ENCODE results near the gene FNDC3A. TPM values are rescaled to one million over a fixed set of nuclear protein-coding genes. Genes with fewer than 3 reads are reported as not detected.

Gene FNDC3A
- total and polyA plus RNA-seq, 4 experiments from 2014 or later, result 4.6 to 44.4 (median 28.1) TPM

- peak overlapping the region in 1 of 2 donors; percentile 81 for H3K4me3 ChIP-seq (ENCODE audit: low read length in 2 of 2)
- H3K4me1 Mint-ChIP-seq, result peaks cover 32 to 62% (median 46%) of the 10 kb centered on the region in 4 donors
- POLR2A ChIA-PET (ENCODE audit: partially characterized antibody), result interaction anchor here (1.1 kb wide), 1 partner anchor 816 kb away, joined by 3 read pairs; no protein-coding TSS in a partner anchor
- no peaks in the 10 kb centered on the region for H3K27me3 ChIP-seq (ENCODE audit: insufficient read depth, low read length)
- peaks cover 20 to 30% of the 10 kb centered on the region in 2 donors for H3K36me3 Mint-ChIP-seq
- peak overlapping the region; percentile 90 to 99 (median 97) for H3K27ac Mint-ChIP-seq
- H3K27ac ChIP-seq (ENCODE audit: low read depth, low read length), result peak overlapping the region; percentile 90
- CTCF ChIA-PET (ENCODE audit: partially characterized antibody), result no interaction called here
- no peaks in the 10 kb centered on the region for H3K36me3 ChIP-seq (ENCODE audit: insufficient read depth, low read length)
- H3K9me3 Mint-ChIP-seq, result peaks cover 3 to 30% (median 20%) of the 10 kb centered on the region in 8 donors
- peaks cover 52% of the 10 kb centered on the region for H3K4me1 ChIP-seq (ENCODE audit: insufficient read depth, low read length)
- H3K9me3 ChIP-seq (ENCODE audit: control insufficient read depth in 1 of 2, low read length in 2 of 2), result peaks cover 0 to 8% of the 10 kb centered on the region in 2 donors
- peak overlapping the region; percentile 91 to 98 (median 95) for H3K4me3 Mint-ChIP-seq
- no peaks in the 10 kb centered on the region for H3K27me3 Mint-ChIP-seq
- intact Hi-C loops (cut with micrococcal nuclease), result loop anchor here (5.0 to 10.0 kb wide), 3 partner anchors 442 to 1020 kb away; partner anchors contain the start of genes NUDT15, RCBTB2 and TRIM13
- DNase-seq, result peak in 1 of 5 donors; percentile 16
These were observed 1.5 kb downstream of the FNDC3A start for GRCh38 chr13:48977286-48977625.

GRCh38 chr13:48977973-48978372, 2.3 kb downstream of the FNDC3A start:
- H3K4me3 ChIP-seq (ENCODE audit: low read length in 2 of 2), result no peak overlapping the region
- peaks cover 33 to 67% (median 51%) of the 10 kb centered on the region in 4 donors for H3K4me1 Mint-ChIP-seq
- H3K27me3 Mint-ChIP-seq, result no peaks in the 10 kb centered on the region
- peaks cover 3 to 24% (median 16%) of the 10 kb centered on the region in 8 donors for H3K9me3 Mint-ChIP-seq
- H3K27ac Mint-ChIP-seq, result no peak overlapping the region
- H3K27me3 ChIP-seq (ENCODE audit: insufficient read depth, low read length), result no peaks in the 10 kb centered on the region
- H3K9me3 ChIP-seq (ENCODE audit: control insufficient read depth in 1 of 2, low read length in 2 of 2), result peaks cover 0 to 1% of the 10 kb centered on the region in 2 donors
- peak overlapping the region in 7 of 8 donors; percentile 6 to 67 (median 47) for H3K4me3 Mint-ChIP-seq
- intact Hi-C loops (cut with micrococcal nuclease), result loop anchor here (5.0 to 10.0 kb wide), 3 partner anchors 443 to 1019 kb away; partner anchors contain the start of genes NUDT15, RCBTB2 and TRIM13
- DNase-seq, result no peak
- peaks cover 14 to 23% of the 10 kb centered on the region in 2 donors for H3K36me3 Mint-ChIP-seq
- POLR2A ChIA-PET (ENCODE audit: partially characterized antibody), result no interaction called here
- no peak overlapping the region for H3K27ac ChIP-seq (ENCODE audit: low read depth, low read length)
- CTCF ChIA-PET (ENCODE audit: partially characterized antibody), result no interaction called here
- peaks cover 52% of the 10 kb centered on the region for H3K4me1 ChIP-seq (ENCODE audit: insufficient read depth, low read length)
- H3K36me3 ChIP-seq (ENCODE audit: insufficient read depth, low read length), result no peaks in the 10 kb centered on the region

- no peak for DNase-seq
- Mint-ChIP-seq H3K4me3 (peak overlapping the region in 6 of 8 donors; percentile 8 to 66 (median 40)), H3K36me3 (peaks cover 6 to 17% of the 10 kb centered on the region in 2 donors), H3K27me3 (no peaks in the 10 kb centered on the region), H3K27ac (peak overlapping the region in 1 of 7 donors; percentile 70), H3K9me3 (peaks cover 0 to 13% (median 6%) of the 10 kb centered on the region in 8 donors), H3K4me1 (peaks cover 35 to 71% (median 54%) of the 10 kb centered on the region in 4 donors)
- H3K4me1 ChIP-seq (ENCODE audit: insufficient read depth, low read length), result peaks cover 52% of the 10 kb centered on the region
- no peaks in the 10 kb centered on the region for H3K9me3 ChIP-seq (ENCODE audit: control insufficient read depth in 1 of 2, low read length in 2 of 2)
- H3K27me3 ChIP-seq (ENCODE audit: insufficient read depth, low read length), result no peaks in the 10 kb centered on the region
- POLR2A ChIA-PET (ENCODE audit: partially characterized antibody), result interaction anchor here (1.2 kb wide), 1 partner anchor 131 kb away, joined by 3 read pairs; no protein-coding TSS in a partner anchor
- H3K4me3 ChIP-seq (ENCODE audit: low read length in 2 of 2), result no peak overlapping the region
- no peak overlapping the region for H3K27ac ChIP-seq (ENCODE audit: low read depth, low read length)
- CTCF ChIA-PET (ENCODE audit: partially characterized antibody), result interaction anchor here (0.7 kb wide), 1 partner anchor 9 kb away, joined by 3 read pairs; no protein-coding TSS in a partner anchor
- intact Hi-C loops (cut with micrococcal nuclease), result loop anchor here (5.0 to 10.0 kb wide), 3 partner anchors 444 to 1018 kb away; partner anchors contain the start of genes NUDT15, RCBTB2 and TRIM13
- no peaks in the 10 kb centered on the region for H3K36me3 ChIP-seq (ENCODE audit: insufficient read depth, low read length)
These were observed 3.4 kb downstream of the FNDC3A start for GRCh38 chr13:48978942-48979601.

- H3K4me3 Mint-ChIP-seq, result peak overlapping the region in 1 of 8 donors; percentile 32
- H3K27ac Mint-ChIP-seq, result no peak overlapping the region
- no peak overlapping the region for H3K27ac ChIP-seq (ENCODE audit: low read depth, low read length)
- peaks cover 0 to 14% of the 10 kb centered on the region in 2 donors for H3K36me3 Mint-ChIP-seq
- H3K27me3 Mint-ChIP-seq, result no peaks in the 10 kb centered on the region
- ChIA-PET CTCF (ENCODE audit: partially characterized antibody) (interaction anchor here (0.7 to 1.2 kb wide), 3 partner anchors 9 to 41 kb away, joined by 3 read pairs; no protein-coding TSS in a partner anchor), POLR2A (ENCODE audit: partially characterized antibody) (interaction anchor here (1.2 kb wide), 1 partner anchor 130 kb away, joined by 3 read pairs; no protein-coding TSS in a partner anchor)
- H3K27me3 ChIP-seq (ENCODE audit: insufficient read depth, low read length), result no peaks in the 10 kb centered on the region
- no peak overlapping the region for H3K4me3 ChIP-seq (ENCODE audit: low read length in 2 of 2)
- peaks cover 0 to 5% (median 0%) of the 10 kb centered on the region in 8 donors for H3K9me3 Mint-ChIP-seq
- peaks cover 30 to 66% (median 50%) of the 10 kb centered on the region in 4 donors for H3K4me1 Mint-ChIP-seq
- no peaks in the 10 kb centered on the region for H3K36me3 ChIP-seq (ENCODE audit: insufficient read depth, low read length)
- H3K4me1 ChIP-seq (ENCODE audit: insufficient read depth, low read length), result peaks cover 47% of the 10 kb centered on the region
- intact Hi-C loops (cut with micrococcal nuclease), result loop anchor here (5.0 to 10.0 kb wide), 3 partner anchors 445 to 1017 kb away; partner anchors contain the start of genes NUDT15, RCBTB2 and TRIM13
- no peaks in the 10 kb centered on the region for H3K9me3 ChIP-seq (ENCODE audit: control insufficient read depth in 1 of 2, low read length in 2 of 2)
- DNase-seq, result no peak
These were observed 4.2 kb downstream of the FNDC3A start for GRCh38 chr13:48979892-48980291.

GRCh38 chr13:48983331-48983730, 7.6 kb downstream of the FNDC3A start:
- no peak for DNase-seq
- H3K9me3 Mint-ChIP-seq, result no peaks in the 10 kb centered on the region
- ChIA-PET POLR2A (ENCODE audit: partially characterized antibody) (no interaction called here), CTCF (ENCODE audit: partially characterized antibody) (no interaction called here)
- Histone ChIP-seq H3K27me3 (ENCODE audit: insufficient read depth, low read length) (no peaks in the 10 kb centered on the region), H3K9me3 (ENCODE audit: control insufficient read depth in 1 of 2, low read length in 2 of 2) (no peaks in the 10 kb centered on the region), H3K36me3 (ENCODE audit: insufficient read depth, low read length) (no peaks in the 10 kb centered on the region), H3K4me1 (ENCODE audit: insufficient read depth, low read length) (peaks cover 28% of the 10 kb centered on the region), H3K4me3 (ENCODE audit: low read length in 2 of 2) (no peak overlapping the region), H3K27ac (ENCODE audit: low read depth, low read length) (no peak overlapping the region)
- no peak overlapping the region for H3K4me3 Mint-ChIP-seq
- intact Hi-C loops (cut with micrococcal nuclease), result no loop called here
- peaks cover 2 to 6% of the 10 kb centered on the region in 2 donors for H3K36me3 Mint-ChIP-seq
- no peak overlapping the region for H3K27ac Mint-ChIP-seq
- H3K27me3 Mint-ChIP-seq, result no peaks in the 10 kb centered on the region
- H3K4me1 Mint-ChIP-seq, result peaks cover 26 to 50% (median 37%) of the 10 kb centered on the region in 4 donors

- H3K27me3 ChIP-seq (ENCODE audit: insufficient read depth, low read length), result no peaks in the 10 kb centered on the region
- Mint-ChIP-seq H3K36me3 (peaks cover 5 to 11% of the 10 kb centered on the region in 2 donors), H3K27ac (peak overlapping the region in 1 of 7 donors; percentile 84), H3K4me3 (no peak overlapping the region), H3K4me1 (peaks cover 11 to 33% (median 21%) of the 10 kb centered on the region in 4 donors), H3K9me3 (peaks cover 0 to 3% (median 0%) of the 10 kb centered on the region in 8 donors), H3K27me3 (no peaks in the 10 kb centered on the region)
- CTCF ChIA-PET (ENCODE audit: partially characterized antibody), result no interaction called here
- H3K27ac ChIP-seq (ENCODE audit: low read depth, low read length), result no peak overlapping the region
- DNase-seq, result no peak
- no peaks in the 10 kb centered on the region for H3K36me3 ChIP-seq (ENCODE audit: insufficient read depth, low read length)
- H3K4me1 ChIP-seq (ENCODE audit: insufficient read depth, low read length), result peaks cover 3% of the 10 kb centered on the region
- H3K4me3 ChIP-seq (ENCODE audit: low read length in 2 of 2), result no peak overlapping the region
- intact Hi-C loops (cut with micrococcal nuclease), result no loop called here
- POLR2A ChIA-PET (ENCODE audit: partially characterized antibody), result interaction anchor here (0.8 kb wide), 1 partner anchor 10 kb away, joined by 3 read pairs; the partner anchor contains the start of gene FNDC3A
- H3K9me3 ChIP-seq (ENCODE audit: control insufficient read depth in 1 of 2, low read length in 2 of 2), result no peaks in the 10 kb centered on the region
These were observed 10.0 kb downstream of the FNDC3A start for GRCh38 chr13:48985756-48986155.

- Histone ChIP-seq H3K4me1 (ENCODE audit: insufficient read depth, low read length) (no peaks in the 10 kb centered on the region), H3K4me3 (ENCODE audit: low read length in 2 of 2) (no peak overlapping the region), H3K9me3 (ENCODE audit: control insufficient read depth in 1 of 2, low read length in 2 of 2) (no peaks in the 10 kb centered on the region), H3K27ac (ENCODE audit: low read depth, low read length) (no peak overlapping the region), H3K27me3 (ENCODE audit: insufficient read depth, low read length) (no peaks in the 10 kb centered on the region), H3K36me3 (ENCODE audit: insufficient read depth, low read length) (no peaks in the 10 kb centered on the region)
- intact Hi-C loops (cut with micrococcal nuclease), result no loop called here
- CTCF ChIA-PET (ENCODE audit: partially characterized antibody), result no interaction called here
- Mint-ChIP-seq H3K4me1 (peaks cover 4 to 33% (median 23%) of the 10 kb centered on the region in 4 donors), H3K27me3 (no peaks in the 10 kb centered on the region), H3K36me3 (peaks cover 12 to 27% of the 10 kb centered on the region in 2 donors), H3K9me3 (peaks cover 0 to 5% (median under 1%) of the 10 kb centered on the region in 8 donors), H3K27ac (no peak overlapping the region), H3K4me3 (peak overlapping the region in 1 of 8 donors; percentile 22)
- POLR2A ChIA-PET (ENCODE audit: partially characterized antibody), result no interaction called here
- DNase-seq, result no peak
These were observed 15.2 kb downstream of the FNDC3A start for GRCh38 chr13:48990900-48991299.

All from CD4-positive, alpha-beta memory T cell (primary cell).